Measurements from ENCODE around the gene WHRN. TPM values are rescaled to one million over a fixed set of nuclear protein-coding genes. Genes with fewer than 3 reads are reported as not detected.

The WHRN gene
- total and polyA plus RNA-seq, 9 of the 15 experiments (the other 6 are each of a cell fraction or from before 2014, with no cell fraction given), result 0.31 to 14.1 (median 3.0) TPM

DNA sequence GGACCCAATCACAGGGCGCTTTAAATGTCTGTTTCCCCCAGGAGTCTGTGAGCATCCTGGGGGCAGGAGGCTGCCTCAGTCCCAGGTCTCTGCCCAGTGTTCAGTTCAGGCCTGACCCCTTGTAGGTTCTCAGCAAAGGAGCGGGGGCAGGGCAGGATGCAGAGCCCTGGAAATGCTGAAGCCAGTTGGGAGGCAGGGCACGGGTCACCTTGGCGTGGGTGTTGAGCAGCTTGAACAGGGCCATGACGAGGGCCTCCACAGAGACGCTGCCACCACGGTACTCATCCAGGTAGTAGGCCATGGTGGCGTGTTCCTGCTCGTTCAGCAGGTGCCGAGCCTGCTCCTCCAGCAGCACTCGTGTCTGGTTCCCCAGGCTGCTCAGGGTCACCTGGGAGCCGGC is 81.1 kb downstream of the WHRN start:
- no peaks in the 10 kb centered on the region for H4K20me1 ChIP-seq (replicated peaks; ENCODE audit: control insufficient read depth, insufficient read depth, low read length)
- H3K4me2 ChIP-seq (ENCODE audit: insufficient read depth, low read length), result no peak overlapping the region
- no peak overlapping the region for H3K9ac ChIP-seq (ENCODE audit: insufficient read depth in 1 of 2, low read depth in 2 of 2, low read length in 2 of 2)
- no peaks in the 10 kb centered on the region for H3K36me3 ChIP-seq (ENCODE audit: control insufficient read depth, insufficient read depth, low read length)
- no peak overlapping the region for H3K27ac ChIP-seq (ENCODE audit: extremely low read depth, low read depth, low read length)
- no peaks in the 10 kb centered on the region for H3K9me1 ChIP-seq (ENCODE audit: control insufficient read depth, insufficient read depth, low read length)
- CTCF ChIA-PET (ENCODE audit: low intra/inter-chr PET ratio), result no interaction called here
- FAIRE-seq, result no peak
- DNase-seq (ENCODE audit: extremely low read depth in 1 of 4, low spot score in 3 of 4), result no peak
- no peaks in the 10 kb centered on the region for H3K27me3 ChIP-seq (ENCODE audit: control insufficient read depth in 2 of 2, insufficient read depth in 2 of 2, low read length in 2 of 2)
- peaks cover 3 to 7% of the 10 kb centered on the region in 2 experiments; a peak in 4 of 5 replicates for H3K4me1 ChIP-seq (replicated peaks in 1 of 2; ENCODE audit: control insufficient read depth in 2 of 2, insufficient read depth in 2 of 2, low read length in 2 of 2)
- no TSS peak for BruUV-seq (replicated peaks)
- POLR2A ChIA-PET, result no interaction called here
- WGBS (ENCODE audit: insufficient coverage, low coverage, missing lambda C conversion rate), result 69% methylated on average over 12 of the region's 12 CpGs
- in situ Hi-C loops (cut with MboI) (no loop called here), intact Hi-C loops (cut with micrococcal nuclease) (no loop called here)
- no peaks in the 10 kb centered on the region for H3K79me2 ChIP-seq (ENCODE audit: control insufficient read depth, insufficient read depth, low read length)
- H2AFZ ChIP-seq (ENCODE audit: low read depth, low read length), result no peak overlapping the region
- no peak for ATAC-seq
- H3K9me3 ChIP-seq (replicated peaks; ENCODE audit: control insufficient read depth, insufficient read depth, low read depth, low read length), result no peaks in the 10 kb centered on the region
- H3K4me3 ChIP-seq, result no peak overlapping the region
- TF ChIP-seq, protein P1, sequence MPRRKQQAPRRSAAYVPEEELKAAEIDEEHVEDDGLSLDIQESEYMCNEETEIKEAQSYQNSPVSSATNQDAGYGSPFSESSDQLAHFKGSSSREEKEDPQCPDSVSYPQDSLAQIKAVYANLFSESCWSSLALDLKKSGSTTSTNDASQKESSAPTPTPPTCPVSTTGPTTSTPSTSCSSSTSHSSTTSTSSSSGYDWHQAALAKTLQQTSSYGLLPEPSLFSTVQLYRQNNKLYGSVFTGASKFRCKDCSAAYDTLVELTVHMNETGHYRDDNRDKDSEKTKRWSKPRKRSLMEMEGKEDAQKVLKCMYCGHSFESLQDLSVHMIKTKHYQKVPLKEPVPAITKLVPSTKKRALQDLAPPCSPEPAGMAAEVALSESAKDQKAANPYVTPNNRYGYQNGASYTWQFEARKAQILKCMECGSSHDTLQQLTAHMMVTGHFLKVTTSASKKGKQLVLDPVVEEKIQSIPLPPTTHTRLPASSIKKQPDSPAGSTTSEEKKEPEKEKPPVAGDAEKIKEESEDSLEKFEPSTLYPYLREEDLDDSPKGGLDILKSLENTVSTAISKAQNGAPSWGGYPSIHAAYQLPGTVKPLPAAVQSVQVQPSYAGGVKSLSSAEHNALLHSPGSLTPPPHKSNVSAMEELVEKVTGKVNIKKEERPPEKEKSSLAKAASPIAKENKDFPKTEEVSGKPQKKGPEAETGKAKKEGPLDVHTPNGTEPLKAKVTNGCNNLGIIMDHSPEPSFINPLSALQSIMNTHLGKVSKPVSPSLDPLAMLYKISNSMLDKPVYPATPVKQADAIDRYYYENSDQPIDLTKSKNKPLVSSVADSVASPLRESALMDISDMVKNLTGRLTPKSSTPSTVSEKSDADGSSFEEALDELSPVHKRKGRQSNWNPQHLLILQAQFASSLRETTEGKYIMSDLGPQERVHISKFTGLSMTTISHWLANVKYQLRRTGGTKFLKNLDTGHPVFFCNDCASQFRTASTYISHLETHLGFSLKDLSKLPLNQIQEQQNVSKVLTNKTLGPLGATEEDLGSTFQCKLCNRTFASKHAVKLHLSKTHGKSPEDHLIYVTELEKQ (CRISPR knock-in tag; IDR thresholded peaks at IDR 0.05), result no peak
- TF ChIP-seq ZNF23 (CRISPR knock-in tag; IDR thresholded peaks at IDR 0.05) (no peak), CTCF (IDR thresholded peaks at IDR 0.05 in 2 of 3, conservative IDR thresholded peaks at IDR 0.05 in 1 of 3; ENCODE audit: insufficient read depth in 2 of 3, low read depth in 1 of 3, low read length in 3 of 3) (no peak), ZNF184 (CRISPR knock-in tag; IDR thresholded peaks at IDR 0.05) (no peak), POLR2AphosphoS5 (IDR thresholded peaks at IDR 0.05; ENCODE audit: control insufficient read depth, insufficient read depth, low read depth, low read length) (no peak), TAL1 (IDR thresholded peaks at IDR 0.05) (no peak), CREB1 (IDR thresholded peaks at IDR 0.05) (no peak), CREB1 (CRISPR knock-in tag; IDR thresholded peaks at IDR 0.05) (no peak), CCAR2 (IDR thresholded peaks at IDR 0.05; ENCODE audit: low read depth, low read length) (no peak), CXXC5 (CRISPR knock-in tag; IDR thresholded peaks at IDR 0.05) (no peak)
- TF ChIP-seq, protein P2, sequence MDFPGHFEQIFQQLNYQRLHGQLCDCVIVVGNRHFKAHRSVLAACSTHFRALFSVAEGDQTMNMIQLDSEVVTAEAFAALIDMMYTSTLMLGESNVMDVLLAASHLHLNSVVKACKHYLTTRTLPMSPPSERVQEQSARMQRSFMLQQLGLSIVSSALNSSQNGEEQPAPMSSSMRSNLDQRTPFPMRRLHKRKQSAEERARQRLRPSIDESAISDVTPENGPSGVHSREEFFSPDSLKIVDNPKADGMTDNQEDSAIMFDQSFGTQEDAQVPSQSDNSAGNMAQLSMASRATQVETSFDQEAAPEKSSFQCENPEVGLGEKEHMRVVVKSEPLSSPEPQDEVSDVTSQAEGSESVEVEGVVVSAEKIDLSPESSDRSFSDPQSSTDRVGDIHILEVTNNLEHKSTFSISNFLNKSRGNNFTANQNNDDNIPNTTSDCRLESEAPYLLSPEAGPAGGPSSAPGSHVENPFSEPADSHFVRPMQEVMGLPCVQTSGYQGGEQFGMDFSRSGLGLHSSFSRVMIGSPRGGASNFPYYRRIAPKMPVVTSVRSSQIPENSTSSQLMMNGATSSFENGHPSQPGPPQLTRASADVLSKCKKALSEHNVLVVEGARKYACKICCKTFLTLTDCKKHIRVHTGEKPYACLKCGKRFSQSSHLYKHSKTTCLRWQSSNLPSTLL (IDR thresholded peaks at IDR 0.05), result no peak
- TF ChIP-seq, protein P3, sequence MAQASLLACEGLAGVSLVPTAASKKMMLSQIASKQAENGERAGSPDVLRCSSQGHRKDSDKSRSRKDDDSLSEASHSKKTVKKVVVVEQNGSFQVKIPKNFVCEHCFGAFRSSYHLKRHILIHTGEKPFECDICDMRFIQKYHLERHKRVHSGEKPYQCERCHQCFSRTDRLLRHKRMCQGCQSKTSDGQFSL (CRISPR knock-in tag; IDR thresholded peaks at IDR 0.05), result no peak
- TF ChIP-seq, protein P3 (tag; IDR thresholded peaks at IDR 0.05), result no peak

All from K562 (cell line).